ENCODE results near the gene KIF1C. TPM values are rescaled to one million over a fixed set of nuclear protein-coding genes. Genes with fewer than 3 reads are reported as not detected.

KIF1C gene
- total RNA-seq, 2 experiments from 2014 or later, result 72.7 to 77.3 TPM

- POLR2A ChIA-PET, result no interaction called here
- CTCF ChIA-PET, result interaction anchor here (1.8 kb wide), 1 partner anchor 39 kb away, joined by 8 read pairs; no protein-coding TSS in a partner anchor
These were observed 26.9 kb downstream of the KIF1C start for GRCh38 chr17:5024604-5025003.

GRCh38 chr17:5027299-5027698, 29.5 kb downstream of the KIF1C start:
- CTCF ChIA-PET, result interaction anchor here (1.5 kb wide), 1 partner anchor 8 kb away, joined by 4 read pairs; no protein-coding TSS in a partner anchor
- POLR2A ChIA-PET, result interaction anchor here (1.0 kb wide), 1 partner anchor 39 kb away, joined by 3 read pairs; no protein-coding TSS in a partner anchor

- ChIA-PET CTCF (interaction anchor here (0.6 to 1.5 kb wide), 4 partner anchors 9 to 38 kb away, joined by 3 to 4 read pairs (median 3); no protein-coding TSS in a partner anchor), POLR2A (interaction anchor here (0.6 kb wide), 1 partner anchor 1170 kb away, joined by 4 read pairs; no protein-coding TSS in a partner anchor)
These were observed 30.2 kb downstream of the KIF1C start for GRCh38 chr17:5027916-5028315.

GRCh38 chr17:5030168-5030567, 32.4 kb downstream of the KIF1C start:
- CTCF ChIA-PET, result interaction anchor here (0.6 to 3.3 kb wide), 7 partner anchors 11 to 199 kb away, joined by 3 to 42 read pairs (median 5); no protein-coding TSS in a partner anchor
- POLR2A ChIA-PET, result interaction anchor here (1.5 kb wide), 1 partner anchor 61 kb away, joined by 4 read pairs; no protein-coding TSS in a partner anchor

- ChIA-PET POLR2A (interaction anchor here (1.5 kb wide), 1 partner anchor 62 kb away, joined by 4 read pairs; no protein-coding TSS in a partner anchor), CTCF (interaction anchor here (0.6 to 3.3 kb wide), 4 partner anchors 18 to 84 kb away, joined by 3 to 42 read pairs (median 6); no protein-coding TSS in a partner anchor)
These were observed 33.8 kb downstream of the KIF1C start for GRCh38 chr17:5031365-5032082.

GRCh38 chr17:5032865-5033264, 35.1 kb downstream of the KIF1C start:
- ChIA-PET CTCF (interaction anchor here (1.0 kb wide), 1 partner anchor 30 kb away, joined by 4 read pairs; no protein-coding TSS in a partner anchor), POLR2A (no interaction called here)

- CTCF ChIA-PET, result interaction anchor here (0.6 to 1.1 kb wide), 4 partner anchors 16 to 1411 kb away, joined by 3 to 4 read pairs (median 4); no protein-coding TSS in a partner anchor
- POLR2A ChIA-PET, result interaction anchor here (0.6 kb wide), 1 partner anchor 18 kb away, joined by 6 read pairs; no protein-coding TSS in a partner anchor
These were observed 35.7 kb downstream of the KIF1C start for GRCh38 chr17:5033352-5034015.

GRCh38 chr17:5034063-5034462, 36.3 kb downstream of the KIF1C start:
- POLR2A ChIA-PET, result interaction anchor here (0.6 kb wide), 1 partner anchor 17 kb away, joined by 6 read pairs; no protein-coding TSS in a partner anchor
- CTCF ChIA-PET, result interaction anchor here (0.6 to 1.1 kb wide), 3 partner anchors 15 to 1412 kb away, joined by 3 to 4 read pairs (median 3); no protein-coding TSS in a partner anchor

GRCh38 chr17:5034651-5035050, 36.9 kb downstream of the KIF1C start:
- POLR2A ChIA-PET, result interaction anchor here (0.6 kb wide), 1 partner anchor 255 kb away, joined by 3 read pairs; no protein-coding TSS in a partner anchor
- CTCF ChIA-PET, result interaction anchor here (0.7 to 1.1 kb wide), 2 partner anchors 14 to 28 kb away, joined by 3 read pairs; no protein-coding TSS in a partner anchor

- ChIA-PET POLR2A (interaction anchor here (0.6 kb wide), 2 partner anchors 25 to 50 kb away, joined by 4 read pairs; no protein-coding TSS in a partner anchor), CTCF (interaction anchor here (0.7 kb wide), 1 partner anchor 27 kb away, joined by 3 read pairs; no protein-coding TSS in a partner anchor)
These were observed 37.6 kb downstream of the KIF1C start, which contains the start of gene SLC52A1 for GRCh38 chr17:5035315-5035714. TSS of gene SLC52A1 (minus strand) at chr17:5035426. CDS start at chr17:5034606, 820 bp downstream.

GRCh38 chr17:5042157-5043022, 44.6 kb downstream of the KIF1C start:
- ChIA-PET POLR2A (interaction anchor here (0.6 kb wide), 2 partner anchors 13 to 62 kb away, joined by 4 to 5 read pairs; no protein-coding TSS in a partner anchor), CTCF (interaction anchor here (0.6 kb wide), 1 partner anchor 20 kb away, joined by 3 read pairs; no protein-coding TSS in a partner anchor)

- CTCF ChIA-PET, result no interaction called here
These were observed 45.8 kb downstream of the KIF1C start for GRCh38 chr17:5043524-5043923.

GRCh38 chr17:5044630-5045029, 46.9 kb downstream of the KIF1C start:
- ChIA-PET POLR2A (no interaction called here), CTCF (no interaction called here)

More at GRCh38 chr17:5043524-5043923, 45.8 kb downstream of the KIF1C start:
- POLR2A ChIA-PET, result no interaction called here

GRCh38 chr17:5045496-5045895, 47.7 kb downstream of the KIF1C start:
- POLR2A ChIA-PET, result interaction anchor here (0.6 to 0.8 kb wide), 3 partner anchors 28 to 92 kb away, joined by 3 to 8 read pairs (median 4); no protein-coding TSS in a partner anchor
- CTCF ChIA-PET, result interaction anchor here (0.7 to 3.2 kb wide), 3 partner anchors 17 to 26 kb away, joined by 3 to 8 read pairs (median 3); no protein-coding TSS in a partner anchor

- CTCF ChIA-PET, result interaction anchor here (0.7 to 3.2 kb wide), 3 partner anchors 15 to 50 kb away, joined by 4 to 8 read pairs (median 5); partner anchors contain the start of genes INCA1 and KIF1C
- POLR2A ChIA-PET, result interaction anchor here (0.6 kb wide), 1 partner anchor 21 kb away, joined by 5 read pairs; no protein-coding TSS in a partner anchor
These were observed 49.7 kb downstream of the KIF1C start for GRCh38 chr17:5047446-5047845.

GRCh38 chr17:5049314-5049841, 51.6 kb downstream of the KIF1C start:
- ChIA-PET CTCF (interaction anchor here (0.6 to 2.0 kb wide), 6 partner anchors 13 to 140 kb away, joined by 3 to 7 read pairs (median 3); partner anchors contain the start of genes INCA1 and KIF1C), POLR2A (interaction anchor here (0.7 to 1.0 kb wide), 3 partner anchors 19 to 417 kb away, joined by 3 to 6 read pairs (median 3); no protein-coding TSS in a partner anchor)

GRCh38 chr17:5050278-5050677, 52.5 kb downstream of the KIF1C start:
- ChIA-PET POLR2A (no interaction called here), CTCF (interaction anchor here (1.2 to 2.0 kb wide), 2 partner anchors 12 to 20 kb away, joined by 6 to 7 read pairs; no protein-coding TSS in a partner anchor)
